H1 (cell line): ENCODE measurements around the gene SLC38A8. TPM values are rescaled to one million over a fixed set of nuclear protein-coding genes. Genes with fewer than 3 reads are reported as not detected.

Experiments used
- CTCF ChIA-PET: fragments of 300-600 bp; sonication (Branson Sonifier 250); formaldehyde crosslinking; loops from one replicate; lab custom pipeline; 2021; ENCODE audit not compliant: partially characterized antibody; lab: Charles Lee
- POLR2A ChIA-PET: fragments of 300-600 bp; sonication (Branson Sonifier 250); formaldehyde crosslinking; loops from one replicate; lab custom pipeline; 2021; ENCODE audit warnings: inconsistent platforms; ENCODE audit not compliant: partially characterized antibody; lab: Charles Lee
- DNase-seq, 2 experiments: peaks; one replicate each; pipeline versions ENCODE4 v3.0.0 to v3.0.0-alpha.2; 2010 to 2022; ENCODE audit warnings: low spot score in 2 of 2, low read depth in 1 of 2, mixed read lengths in 1 of 2
- FAIRE-seq: peaks from 2 replicates; lab custom pipeline; 2011; peaks lifted over from hg19 to GRCh38; lab: Jason Lieb, UNC
- H2AFZ ChIP-seq: 2 replicates; pipeline ENCODE4 v1.8.1; 2012; ENCODE audit warnings: low read length, inconsistent platforms
- H2AK5ac ChIP-seq: 2 replicates; pipeline ENCODE4 v1.6.1; 2013; ENCODE audit warnings: low read depth, low read length
- H2BK120ac ChIP-seq: replicated peaks from 2 replicates; pipeline ENCODE3; 2013; ENCODE audit warnings: low read depth, low read length, inconsistent platforms
- H2BK12ac ChIP-seq: 2 replicates; pipeline ENCODE4 v1.6.1; 2013; ENCODE audit warnings: low read depth, low read length
- H2BK15ac ChIP-seq: 2 replicates; pipeline ENCODE4 v1.6.1; 2013; ENCODE audit warnings: low read length
- H2BK20ac ChIP-seq: 2 replicates; pipeline ENCODE4 v1.6.1; 2013; ENCODE audit warnings: low read length
- H2BK5ac ChIP-seq: 2 replicates; pipeline ENCODE4 v1.6.1; 2013; ENCODE audit warnings: low read depth, low read length
- H3K14ac ChIP-seq: 2 replicates; pipeline ENCODE4 v1.6.1; 2013; ENCODE audit warnings: inconsistent platforms; ENCODE audit not compliant: insufficient read length
- H3K18ac ChIP-seq: 2 replicates; pipeline ENCODE4 v1.6.1; 2013; ENCODE audit warnings: low read length; ENCODE audit errors: extremely low read depth
- H3K23ac ChIP-seq: 2 replicates; pipeline ENCODE4 v1.6.1; 2013; ENCODE audit warnings: inconsistent platforms; ENCODE audit not compliant: insufficient read length
- H3K23me2 ChIP-seq: 2 replicates; pipeline ENCODE4 v1.6.1; 2013; ENCODE audit warnings: low read depth, low read length
- H3K27ac ChIP-seq: 2 replicates; pipeline ENCODE4 v1.6.1; 2011; ENCODE audit warnings: low read depth, low read length, inconsistent platforms
- H3K27me3 ChIP-seq, 4 experiments: replicated peaks in 1 of 4; 1 replicate in 1 of 4; 2 replicates in 3 of 4; pipeline versions ENCODE4 v1.6.1 to v1.8.1; 2011 to 2013; ENCODE audit warnings: low read length in 3 of 4, mild to moderate bottlenecking in 3 of 4, inconsistent platforms in 2 of 4, mixed read lengths in 2 of 4, moderate library complexity in 1 of 4; ENCODE audit not compliant: control insufficient read depth in 3 of 4, insufficient read depth in 3 of 4; ENCODE audit errors: extremely low read depth in 1 of 4
- H3K36me3 ChIP-seq, 4 experiments: 2 replicates each; pipeline versions ENCODE4 v1.6.1 to v1.8.1; 2011 to 2013; ENCODE audit warnings: mild to moderate bottlenecking in 4 of 4, low read length in 3 of 4, moderate library complexity in 2 of 4, control low read depth in 1 of 4, inconsistent platforms in 1 of 4; ENCODE audit not compliant: insufficient read depth in 4 of 4, control insufficient read depth in 2 of 4
- H3K4ac ChIP-seq: replicated peaks from 2 replicates; pipeline ENCODE3; 2013; ENCODE audit warnings: low read length, low read depth, mixed read lengths, inconsistent platforms; ENCODE audit not compliant: insufficient read length
- H3K4me1 ChIP-seq, 4 experiments: replicated peaks in 1 of 4; 1 replicate in 1 of 4; 2 replicates in 3 of 4; pipeline versions ENCODE4 v1.6.1 to v1.8.1; 2011 to 2013; ENCODE audit warnings: low read length in 3 of 4, inconsistent platforms in 2 of 4, mixed read lengths in 1 of 4; ENCODE audit not compliant: insufficient read depth in 4 of 4, control insufficient read depth in 3 of 4
- H3K4me2 ChIP-seq, 2 experiments: 2 replicates each; pipeline versions ENCODE4 v1.6.1 to v1.8.1; 2011 to 2013; ENCODE audit warnings: low read depth in 2 of 2, low read length in 2 of 2, control low read depth in 1 of 2, inconsistent platforms in 1 of 2, mild to moderate bottlenecking in 1 of 2; ENCODE audit not compliant: insufficient read depth in 1 of 2
- H3K4me3 ChIP-seq, 4 experiments: fragments of 200-600, 300-600 bp in 1 of 4; sonication (generic), shearing (Covaris generic), sonication (Bioruptor Twin) in 1 of 4; 2 replicates each; pipeline versions ENCODE4 v1.5.1 to v1.8.1; 2011 to 2016; ENCODE audit warnings: low read length in 4 of 4, low read depth in 3 of 4, control low read depth in 2 of 4, inconsistent platforms in 2 of 4, mild to moderate bottlenecking in 2 of 4, mixed read lengths in 1 of 4, moderate library complexity in 1 of 4; ENCODE audit not compliant: insufficient read depth in 2 of 4; ENCODE audit errors: extremely low read depth in 1 of 4
- H3K56ac ChIP-seq: replicated peaks from 2 replicates; pipeline ENCODE3; 2013; ENCODE audit warnings: low read depth, mild to moderate bottlenecking, mixed read lengths, low read length, inconsistent platforms; ENCODE audit not compliant: insufficient read length
- H3K79me1 ChIP-seq: 2 replicates; pipeline ENCODE4 v1.6.1; 2013; ENCODE audit warnings: low read depth, low read length, control low read depth
- H3K79me2 ChIP-seq, 2 experiments: 2 replicates each; pipeline versions ENCODE4 v1.6.1 to v1.8.1; 2012 to 2013; ENCODE audit warnings: low read length in 2 of 2, mild to moderate bottlenecking in 2 of 2, inconsistent platforms in 1 of 2; ENCODE audit not compliant: insufficient read depth in 2 of 2, control insufficient read depth in 1 of 2
- H3K9ac ChIP-seq, 4 experiments: replicated peaks in 1 of 4; 1 replicate in 1 of 4; 2 replicates in 3 of 4; pipeline versions ENCODE4 v1.6.1 to v1.8.1; 2011 to 2013; ENCODE audit warnings: low read depth in 3 of 4, low read length in 3 of 4, control low read depth in 2 of 4, mild to moderate bottlenecking in 2 of 4, moderate library complexity in 2 of 4, inconsistent platforms in 1 of 4; ENCODE audit errors: extremely low read depth in 1 of 4
- H3K9me3 ChIP-seq, 2 experiments: 2 replicates each; pipeline versions ENCODE4 v1.6.1 to v1.8.1; 2012 to 2013; ENCODE audit warnings: mild to moderate bottlenecking in 2 of 2, moderate library complexity in 2 of 2, control low read depth in 1 of 2, inconsistent platforms in 1 of 2, low read depth in 1 of 2, low read length in 1 of 2, mixed read lengths in 1 of 2; ENCODE audit not compliant: insufficient read depth in 2 of 2
- H4K20me1 ChIP-seq, 2 experiments: replicated peaks in 1 of 2; 2 replicates each; pipeline versions ENCODE3 to v1.8.1; 2011 to 2013; ENCODE audit warnings: inconsistent platforms in 2 of 2, low read length in 2 of 2, mild to moderate bottlenecking in 1 of 2; ENCODE audit not compliant: insufficient read depth in 2 of 2, control insufficient read depth in 1 of 2
- H4K5ac ChIP-seq: 2 replicates; pipeline ENCODE4 v1.6.1; 2013; ENCODE audit warnings: low read length, low read depth, mixed read lengths, inconsistent platforms; ENCODE audit not compliant: insufficient read length
- H4K8ac ChIP-seq: 2 replicates; pipeline ENCODE4 v1.8.0; 2013; ENCODE audit warnings: mild to moderate bottlenecking, moderate library complexity, low read length, inconsistent platforms; ENCODE audit not compliant: insufficient read depth; ENCODE audit errors: extremely low read depth
- H4K91ac ChIP-seq: replicated peaks from 2 replicates; pipeline ENCODE3; 2013; ENCODE audit warnings: low read length, mixed read lengths, inconsistent platforms; ENCODE audit not compliant: insufficient read length
- JUND ChIP-seq: IDR thresholded peaks from 2 replicates; pipeline ENCODE4 v1.6.1; 2011; ENCODE audit warnings: mild to moderate bottlenecking, improper control_type of control experiment, low read length
- SIN3A ChIP-seq, 2 experiments: IDR thresholded peaks in 1 of 2; conservative IDR thresholded peaks in 1 of 2; 2 replicates each; pipeline ENCODE4 v1.6.1; 2011 to 2012; ENCODE audit warnings: low read length in 2 of 2, improper control_type of control experiment in 1 of 2, low read depth in 1 of 2, mild to moderate bottlenecking in 1 of 2
- WGBS, 2 experiments: shearing (Covaris generic) in 1 of 2; methylation state at CpG; one replicate each; pipeline versions ENCODE4 v1.1.6 to v1.1.7; 2013 to 2015; ENCODE audit warnings: low lambda C conversion rate in 2 of 2, mixed read lengths in 2 of 2, inconsistent platforms in 1 of 2, low coverage in 1 of 2, missing lambda C conversion rate in 1 of 2; ENCODE audit not compliant: insufficient replicate concordance in 2 of 2, insufficient coverage in 1 of 2, insufficient read length in 1 of 2; ENCODE audit errors: extremely low coverage in 1 of 2, missing lambda C conversion rate in 1 of 2; 5-methylcytosine and 5-hydroxymethylcytosine counted together
- polyA plus RNA-seq, 7 experiments: library from polyadenylated mRNA; depleted of rRNA in 3 of 7; stranded (reverse) in 5 of 7; unstranded in 2 of 7; fragments of >200 nt in 5 of 7; fragments of 200-250 nt in 2 of 7; gene quantifications; 1 replicate in 5 of 7; 2 replicates in 1 of 7; 4 replicates in 1 of 7; pipeline versions ENCODE4 v1.2.1 to v1.2.3, GENCODE V29; 2011 to 2013; ENCODE audit warnings: missing spikeins in 2 of 7, mixed read lengths in 2 of 7
- total RNA-seq: library from RNA; stranded (reverse); fragmentation: NEBNext Ultra II Directional; extraction: Animal tissue kit (Norgen Biotek cat#: 25700); gene quantifications from 2 replicates; pipeline ENCODE4 v1.2.1, GENCODE V29; 2021

The SLC38A8 gene
- total and polyA plus RNA-seq, 2 of the 8 experiments (the other 6 are each of a cell fraction or from before 2014, with no cell fraction given): 0.08 TPM; not detected in 1

DNA sequence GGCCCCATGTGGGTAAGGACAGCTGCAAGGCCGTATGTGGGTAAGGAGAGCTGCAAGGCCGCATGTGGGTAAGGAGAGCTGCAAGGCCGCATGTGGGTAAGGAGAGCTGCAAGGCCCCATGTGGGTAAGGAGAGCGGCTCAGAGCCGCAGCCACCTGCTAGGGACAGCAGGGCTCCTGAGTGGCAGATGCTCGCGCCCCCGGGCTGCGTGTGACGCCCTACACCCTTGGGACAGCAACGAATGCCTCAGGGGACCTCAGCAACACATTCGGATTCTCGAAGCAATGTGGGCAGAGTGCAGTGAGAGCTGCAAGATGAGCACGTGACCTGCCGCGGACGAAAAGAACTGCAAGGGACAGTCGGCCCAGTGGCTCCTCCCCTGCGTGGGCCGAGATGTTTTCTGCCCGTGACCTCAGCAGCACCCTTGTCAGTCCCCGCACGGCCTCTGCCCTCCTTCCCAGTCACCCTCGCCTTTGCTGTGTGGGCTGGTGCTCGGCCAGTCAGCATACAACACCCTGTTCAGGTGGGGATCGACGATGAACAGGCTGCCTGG is 9.6 kb upstream of the SLC38A8 start:
- no peak for DNase-seq
- no peaks in the 10 kb centered on the region for H3K27me3 ChIP-seq
- POLR2A ChIA-PET: interaction anchor here (1.1 kb wide), 1 partner anchor 9 kb away, joined by 3 read pairs; no protein-coding TSS in a partner anchor

More for the DNA sequence above, 9.6 kb upstream of the SLC38A8 start:
- 91% methylated on average over 26 of the region's 27 CpGs; no CpG with 5 or more reads in 1 of the 2 experiments for WGBS, 2 experiments
- Histone ChIP-seq H4K20me1 (peaks cover 1 to 3% of the 10 kb centered on the region in 2 experiments), H3K56ac (no peak overlapping the region), H2BK5ac (no peak overlapping the region), H2BK20ac (no peak overlapping the region), H3K79me2 (no peaks in the 10 kb centered on the region), H3K4me2 (no peak overlapping the region), H3K27ac (no peak overlapping the region; the same call in 1 of the 2 replicates), H2BK120ac (no peak overlapping the region), H4K8ac (0 out of 2 replicates have a peak overlapping the region, but pooled peaks have one; percentile 31), H4K5ac (no peak overlapping the region), H3K79me1 (peaks cover 2% of the 10 kb centered on the region; the same call in 1 of the 2 replicates), H3K36me3 (peaks cover 0 to 22% (median 8%) of the 10 kb centered on the region in 4 experiments; a peak in 6 of 8 replicates), H3K9ac (no peak overlapping the region), H3K9me3 (no peaks in the 10 kb centered on the region), H3K4me3 (no peak overlapping the region), H3K14ac (no peak overlapping the region), H2BK12ac (no peak overlapping the region), H2AK5ac (no peak overlapping the region), H3K4me1 (no peaks in the 10 kb centered on the region), H2BK15ac (no peak overlapping the region), H3K23me2 (no peaks in the 10 kb centered on the region), H2AFZ (no peak overlapping the region), H4K91ac (no peak overlapping the region), H3K23ac (no peak overlapping the region), H3K4ac (no peak overlapping the region), H3K18ac (no peak overlapping the region)
- CTCF ChIA-PET: interaction anchor here (1.0 to 21.4 kb wide), 7 partner anchors 9 to 430 kb away, joined by 3 to 366 read pairs (median 8); partner anchors contain the start of gene OSGIN1
- FAIRE-seq: no peak
- TF ChIP-seq SIN3A (conservative IDR thresholded peaks at IDR 0.05 in 1 of 2, IDR thresholded peaks at IDR 0.05 in 1 of 2; ENCODE audit: low read depth in 1 of 2, low read length in 2 of 2): no peak
- no peak for TF ChIP-seq JUND
